GM21786 (cell line): ENCODE results near the gene TBRG4.

Experiments
- ATAC-seq: cut with Tn5 transposase; IDR thresholded peaks from one replicate; pipeline ENCODE4 v1.9.1; 2021; ENCODE audit not compliant: unreplicated experiment

TBRG4 gene

DNA sequence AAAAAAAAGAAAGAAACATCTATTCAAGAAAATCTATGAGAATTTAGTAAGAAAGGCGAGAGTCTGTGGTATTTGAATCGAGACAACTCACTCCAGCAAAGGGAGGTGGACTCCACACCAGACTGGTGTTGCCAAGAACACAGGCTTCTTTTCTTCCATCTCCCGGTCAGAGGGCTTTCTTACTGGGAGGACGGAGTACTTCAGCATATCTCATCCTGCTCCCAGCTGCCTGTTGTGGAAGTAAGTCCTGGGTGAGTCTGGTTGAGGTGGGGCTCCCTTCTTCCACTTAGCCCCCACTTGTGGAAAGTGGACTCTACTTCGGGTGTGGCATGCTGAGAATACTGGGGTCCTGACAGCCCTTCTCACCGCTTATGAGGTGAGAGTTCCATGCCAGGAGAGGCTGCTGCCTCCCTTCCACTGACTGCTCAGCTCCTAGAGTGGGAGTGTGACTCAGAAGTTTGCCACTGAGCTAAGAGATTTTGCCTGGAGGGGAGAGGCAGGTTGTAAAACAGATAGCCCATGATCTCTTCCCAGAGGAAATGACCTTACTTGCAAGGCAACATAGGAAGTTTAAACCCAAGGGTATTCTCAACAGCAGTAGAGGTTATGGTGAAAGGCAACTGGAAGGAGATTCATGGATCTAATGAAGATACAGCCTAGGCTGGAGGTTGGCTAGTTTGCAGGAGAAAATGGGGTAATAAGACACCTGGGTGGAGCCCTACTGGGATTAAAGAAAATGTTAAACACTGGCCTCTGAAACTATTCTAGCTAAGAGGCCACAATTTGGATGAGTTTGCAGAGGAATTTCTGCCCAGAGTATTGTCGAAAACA, 19.2 kb downstream of the TBRG4 start:
- no peak for ATAC-seq

DNA sequence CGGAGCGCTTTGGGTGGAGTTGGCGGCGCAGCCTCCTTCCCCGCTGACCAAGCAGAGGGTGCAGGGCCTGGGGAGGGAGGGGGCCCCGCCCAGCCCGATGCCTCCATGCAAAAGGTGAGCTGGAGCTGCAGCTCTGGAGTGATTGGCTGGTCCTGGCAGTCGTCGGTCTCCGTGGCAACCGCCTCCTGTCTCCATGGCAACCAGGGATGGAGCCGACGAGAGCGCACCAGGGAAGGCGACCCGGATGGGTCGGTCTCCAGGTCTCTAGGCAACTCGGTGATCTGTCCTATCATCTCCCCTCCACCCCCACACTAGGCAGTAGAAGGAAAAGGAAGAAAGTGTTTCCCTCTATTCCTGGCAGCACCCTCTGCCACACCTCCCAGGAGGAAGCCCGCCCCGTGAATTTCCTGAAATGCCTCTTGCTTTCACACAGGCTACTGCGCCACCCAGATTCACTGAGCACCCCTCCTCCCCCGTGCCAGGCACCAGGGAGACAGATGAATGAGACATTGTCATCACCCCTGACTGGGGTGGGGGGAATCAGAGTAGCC, 22.1 kb downstream of the TBRG4 start:
- ATAC-seq, result no peak

DNA sequence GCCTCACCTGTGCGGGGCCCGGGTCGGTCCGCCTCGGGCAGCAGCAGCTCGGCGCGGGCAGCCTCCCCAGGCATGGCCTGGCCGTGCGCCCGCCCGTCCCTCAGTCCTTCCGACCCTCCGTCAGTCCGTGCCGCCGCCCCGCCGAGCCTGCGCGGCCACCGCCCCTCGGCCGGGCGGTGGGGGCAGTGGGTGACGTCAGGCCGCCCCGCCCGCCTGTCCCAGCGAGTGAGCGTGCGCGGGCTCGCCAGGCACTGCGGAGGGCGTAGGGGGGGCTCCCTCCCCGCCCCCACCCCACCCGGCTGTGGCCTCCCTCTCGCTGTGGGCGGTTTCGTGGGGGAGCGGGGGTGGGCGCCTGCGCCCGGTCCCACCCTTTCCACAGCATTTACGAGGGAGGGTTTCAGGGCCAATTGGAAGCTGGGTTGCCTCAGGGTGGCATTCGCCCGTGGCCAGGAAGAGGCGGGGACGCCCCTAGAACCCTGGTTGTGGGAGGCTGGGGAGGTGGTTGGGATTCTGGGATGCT, 22.6 kb downstream of the TBRG4 start, which contains the start of gene NACAD:
Gene NACAD (minus strand): TSS at position 149 of the 520 bp plus-strand sequence. CDS start 75 bp downstream, at position 74.
- no peak for ATAC-seq

DNA sequence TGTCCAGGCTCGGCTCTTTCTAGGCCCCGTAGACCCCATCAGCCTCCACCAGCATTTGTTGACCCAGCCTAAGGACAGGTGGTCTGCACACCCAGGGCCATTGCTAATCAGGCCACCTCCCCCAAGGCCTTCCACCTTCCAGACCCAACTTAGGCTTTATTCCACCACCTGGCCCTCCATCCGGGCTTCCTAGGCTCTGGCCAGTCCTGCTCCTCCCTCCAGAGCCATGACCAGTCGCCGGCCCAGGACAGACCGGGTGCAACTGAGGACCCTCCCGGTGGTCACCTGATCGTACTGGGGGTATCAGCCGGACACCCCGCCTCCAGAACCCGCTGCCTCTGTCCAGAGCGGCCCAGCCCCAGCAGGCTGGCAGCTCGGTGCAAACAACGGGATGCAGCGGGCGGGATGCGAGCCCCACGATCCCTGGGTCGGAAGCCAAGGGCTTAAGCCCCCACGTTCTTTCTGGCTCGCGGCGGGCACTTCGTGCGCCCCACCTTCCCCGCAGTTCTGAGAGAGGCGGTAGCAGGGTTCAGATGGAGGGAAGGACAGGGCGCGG, 23.3 kb downstream of the TBRG4 start:
- no peak for ATAC-seq

DNA sequence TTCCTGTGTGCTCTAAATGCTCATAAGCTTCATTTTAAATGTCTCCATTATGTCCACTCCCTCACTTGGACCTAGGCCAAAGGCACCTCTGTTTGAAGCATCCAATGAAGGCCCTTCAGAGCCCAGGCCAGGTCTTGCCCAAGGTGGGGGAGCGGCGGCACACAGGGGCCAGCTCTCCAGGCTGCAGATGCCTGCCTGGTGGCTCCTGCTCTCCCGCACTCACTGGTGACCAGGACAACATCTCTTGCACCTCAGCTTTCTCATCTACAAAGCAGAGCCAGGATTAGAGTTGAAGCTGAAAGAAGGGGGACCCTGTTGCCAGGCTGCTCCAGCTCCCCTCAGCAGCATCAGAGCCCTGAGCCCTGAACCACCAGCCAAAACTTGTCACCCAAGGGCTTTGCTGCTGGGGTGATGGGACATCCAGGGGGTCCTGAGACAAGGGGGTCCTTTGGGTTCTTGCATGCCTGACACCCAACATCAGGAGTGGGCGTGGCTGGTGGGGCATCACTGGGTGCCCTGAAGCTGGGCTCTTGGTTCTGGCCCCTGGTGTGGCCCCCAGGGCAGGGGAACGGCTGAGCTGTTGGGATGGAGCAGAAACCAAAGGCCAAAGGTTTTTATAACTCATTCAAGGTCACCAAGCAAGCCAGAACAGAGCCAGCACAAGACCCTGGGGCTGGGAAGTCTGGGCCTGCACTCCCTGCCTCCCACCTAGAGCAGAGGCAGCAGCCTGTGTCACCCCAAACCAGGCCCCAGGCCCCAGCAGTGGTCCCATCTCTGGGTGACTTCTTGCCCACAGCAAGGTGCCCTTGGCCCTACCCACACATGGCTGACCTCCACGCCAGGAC, 24.0 kb downstream of the TBRG4 start:
- ATAC-seq, result no peak

DNA sequence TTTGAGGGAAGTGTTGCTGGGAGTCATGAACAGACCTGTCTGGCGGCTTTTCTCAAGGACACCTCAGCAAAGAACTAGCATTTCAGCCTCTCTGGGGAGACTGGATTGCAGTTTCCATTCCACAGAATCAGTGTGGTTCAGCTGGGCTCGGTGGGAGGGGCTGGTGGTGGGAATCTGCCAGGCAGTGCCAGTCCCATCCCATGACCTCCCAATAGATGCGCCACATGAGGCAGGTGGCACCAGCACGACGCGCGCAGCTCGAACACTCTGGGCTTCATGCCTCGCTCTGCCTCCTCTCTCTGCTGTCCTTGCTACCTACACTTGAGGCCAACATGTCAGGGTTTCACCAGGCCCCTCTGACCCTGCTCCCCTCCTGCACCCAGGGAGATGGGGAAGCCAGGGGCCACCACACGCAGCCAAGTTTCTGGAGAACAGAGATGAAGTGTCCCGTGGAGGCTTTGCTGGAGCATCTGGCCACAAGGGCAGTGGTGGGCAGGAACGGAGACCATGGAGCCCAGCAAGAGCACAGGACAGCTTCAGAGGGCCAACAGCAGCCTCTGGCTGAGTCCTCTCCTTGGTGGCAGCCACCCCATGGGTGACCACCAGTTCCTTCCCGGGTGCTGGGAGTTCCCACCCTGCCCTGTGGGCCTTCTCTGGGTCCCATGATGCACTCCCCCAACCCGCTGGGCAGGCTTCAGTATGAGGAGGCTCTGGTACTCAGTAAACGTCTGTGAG, 25.0 kb downstream of the TBRG4 start:
- no peak for ATAC-seq

DNA sequence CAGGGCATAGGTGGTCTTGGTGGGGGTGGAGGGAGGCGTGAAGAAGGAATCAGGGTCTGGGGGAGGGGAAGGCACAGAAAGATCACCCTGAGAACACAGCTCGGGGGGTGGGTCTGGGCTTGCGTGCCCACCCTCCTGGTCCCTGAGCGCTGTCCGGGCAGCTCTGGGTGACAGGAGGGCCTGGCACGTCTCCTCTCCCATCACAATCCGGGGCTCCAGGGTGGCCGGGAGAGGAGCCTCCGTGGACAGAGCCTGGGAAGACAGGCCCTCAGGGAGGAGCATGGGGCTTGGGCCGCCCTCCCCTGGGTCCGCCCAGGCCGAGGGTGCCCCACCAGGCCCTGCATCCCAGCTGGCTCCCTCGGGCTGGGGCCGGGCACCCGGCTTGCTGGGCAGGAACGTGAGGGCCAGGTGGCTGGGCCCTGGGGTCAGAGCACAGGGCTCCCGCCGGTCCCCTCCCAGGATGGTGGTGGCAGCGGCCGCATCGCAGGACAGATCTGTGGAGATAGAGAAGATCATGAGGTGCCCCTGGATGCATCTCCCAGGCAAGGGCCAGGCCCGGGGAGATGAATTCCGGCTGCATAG, 25.8 kb downstream of the TBRG4 start:
- no peak for ATAC-seq

DNA sequence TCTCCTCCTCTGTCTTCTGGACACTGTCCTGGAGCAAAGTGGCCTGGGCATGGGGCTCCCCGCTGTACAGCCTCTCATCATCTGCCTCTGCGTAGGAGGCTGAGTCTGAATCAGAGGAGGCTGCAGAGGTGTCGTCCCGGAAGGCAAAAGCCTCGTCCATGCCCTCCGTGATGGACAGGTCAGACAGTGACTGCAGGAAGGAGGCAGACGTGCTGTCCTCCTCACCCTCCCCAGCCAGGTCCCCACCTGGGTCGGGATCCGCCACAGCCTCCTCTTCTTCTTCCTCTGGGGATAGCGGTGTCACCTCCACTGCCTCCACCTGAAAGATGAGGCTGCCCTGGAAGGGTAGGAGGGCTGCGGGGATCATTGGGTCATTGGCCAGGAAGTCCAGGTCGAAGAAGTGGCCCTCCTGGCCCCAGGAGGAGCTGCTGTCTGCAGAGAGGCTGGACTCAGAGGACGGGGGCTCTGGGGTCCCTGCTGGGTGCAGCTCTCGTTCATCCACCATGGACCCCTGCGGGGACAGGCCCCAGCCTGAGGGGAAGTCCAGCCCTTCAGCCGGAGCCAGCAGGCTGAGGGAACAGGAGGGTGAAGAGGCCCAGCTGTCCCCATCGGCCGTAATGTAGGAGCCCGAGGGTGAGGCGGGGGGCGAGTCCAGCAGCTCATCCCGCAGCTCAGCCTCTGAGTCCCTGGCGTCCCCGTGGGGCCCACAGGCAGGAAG, 26.4 kb downstream of the TBRG4 start:
- no peak for ATAC-seq

DNA sequence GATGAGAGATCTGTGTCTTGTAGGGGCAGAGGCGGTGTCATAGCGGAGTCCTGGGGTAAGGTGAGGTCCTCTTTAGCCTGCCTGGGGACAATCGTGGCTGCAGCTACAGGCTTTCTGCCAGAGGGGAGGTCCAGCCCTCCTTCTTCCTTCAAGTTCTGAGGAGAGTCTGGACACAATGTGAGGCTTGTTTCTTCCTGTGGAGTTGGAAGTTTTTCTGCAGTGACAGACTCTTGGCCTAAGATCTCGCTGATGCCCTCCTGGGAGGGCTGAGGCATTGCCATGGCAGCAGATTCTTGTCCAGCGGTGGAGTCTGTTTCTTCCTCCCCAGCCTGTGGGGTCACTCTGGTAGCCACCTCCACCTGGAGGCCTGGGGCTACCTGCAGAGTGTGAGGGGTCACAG, 27.2 kb downstream of the TBRG4 start:
- no peak for ATAC-seq

DNA sequence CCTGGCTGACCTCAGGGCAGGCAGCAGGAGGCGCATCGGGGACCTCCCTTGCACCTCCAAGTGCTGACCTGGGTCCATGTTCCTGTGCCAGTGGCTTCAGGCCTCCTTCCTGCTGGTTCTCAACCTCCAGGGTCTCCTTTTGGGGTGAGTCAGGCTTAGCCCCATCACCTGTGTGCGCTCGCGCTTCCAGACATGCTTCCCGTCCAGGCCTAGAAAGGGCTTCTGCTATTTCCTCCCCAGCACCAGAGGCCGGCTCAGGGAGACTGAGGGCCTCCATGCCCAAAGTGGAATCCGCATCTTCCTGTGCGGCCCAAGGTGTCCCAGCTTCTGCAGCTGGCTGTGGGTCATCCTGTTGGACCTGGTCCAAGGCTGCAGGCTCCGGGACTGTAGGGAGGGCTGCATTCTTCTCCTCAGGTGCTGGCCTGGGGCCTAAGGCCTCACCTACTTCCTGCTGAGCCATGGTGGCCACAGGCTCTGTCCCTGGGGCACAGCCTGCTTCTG, 28.6 kb downstream of the TBRG4 start:
- no peak for ATAC-seq

DNA sequence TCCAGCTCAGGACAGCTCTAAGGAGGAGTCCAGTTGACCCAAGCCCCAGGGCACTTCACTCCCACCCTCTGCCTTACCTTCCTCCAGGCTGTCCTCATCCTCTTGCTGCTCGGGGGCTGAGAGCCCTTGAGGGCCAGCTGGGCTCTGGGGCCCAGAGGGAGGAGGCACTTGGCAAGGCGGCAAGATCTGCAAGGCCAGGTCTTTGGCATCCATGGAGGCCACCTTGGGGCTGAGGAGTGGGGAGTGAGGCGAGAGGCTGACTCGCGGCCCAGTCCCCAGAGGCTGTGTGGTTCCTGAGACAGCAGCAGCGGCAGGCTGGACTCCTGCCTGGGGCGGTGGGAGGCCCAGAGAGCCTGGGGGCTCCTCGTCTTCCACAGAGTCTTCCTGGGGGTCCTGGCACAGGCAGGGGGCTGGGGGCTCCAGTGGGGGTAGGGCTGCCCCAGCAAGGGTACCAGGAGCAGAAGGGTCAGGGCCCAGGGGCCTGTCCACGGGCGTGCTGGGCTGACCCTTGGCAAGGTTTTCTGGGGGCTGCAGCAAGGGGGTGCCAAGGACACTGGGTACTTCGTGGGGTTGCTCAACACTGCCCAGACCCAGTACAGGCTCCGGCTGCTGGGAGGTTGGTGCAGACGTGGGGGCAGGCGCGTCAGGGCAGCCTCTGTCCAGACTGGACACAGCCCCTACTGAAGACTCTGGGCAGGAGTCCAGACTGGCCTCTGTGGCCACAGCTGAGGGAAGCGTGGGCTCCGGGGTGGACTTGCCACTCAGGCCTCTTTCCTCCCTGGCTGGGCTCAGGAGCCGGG, 29.3 kb downstream of the TBRG4 start:
- no peak for ATAC-seq

DNA sequence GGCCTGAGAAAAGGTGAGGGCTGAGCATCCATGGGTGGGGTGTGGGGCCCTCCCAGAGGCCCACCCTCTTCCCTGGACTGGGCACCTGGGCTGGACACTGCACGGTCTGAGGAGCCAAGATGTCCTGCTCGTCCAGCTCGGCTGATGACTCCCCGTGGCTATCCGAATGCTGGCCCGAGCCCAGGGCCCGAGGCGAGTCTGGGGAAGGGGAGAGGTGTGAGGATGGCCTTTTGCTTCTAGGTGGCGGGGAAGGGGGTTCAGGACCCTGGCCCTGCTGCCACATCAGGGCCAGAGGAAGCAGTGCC, 29.9 kb downstream of the TBRG4 start:
- ATAC-seq, result no peak

DNA sequence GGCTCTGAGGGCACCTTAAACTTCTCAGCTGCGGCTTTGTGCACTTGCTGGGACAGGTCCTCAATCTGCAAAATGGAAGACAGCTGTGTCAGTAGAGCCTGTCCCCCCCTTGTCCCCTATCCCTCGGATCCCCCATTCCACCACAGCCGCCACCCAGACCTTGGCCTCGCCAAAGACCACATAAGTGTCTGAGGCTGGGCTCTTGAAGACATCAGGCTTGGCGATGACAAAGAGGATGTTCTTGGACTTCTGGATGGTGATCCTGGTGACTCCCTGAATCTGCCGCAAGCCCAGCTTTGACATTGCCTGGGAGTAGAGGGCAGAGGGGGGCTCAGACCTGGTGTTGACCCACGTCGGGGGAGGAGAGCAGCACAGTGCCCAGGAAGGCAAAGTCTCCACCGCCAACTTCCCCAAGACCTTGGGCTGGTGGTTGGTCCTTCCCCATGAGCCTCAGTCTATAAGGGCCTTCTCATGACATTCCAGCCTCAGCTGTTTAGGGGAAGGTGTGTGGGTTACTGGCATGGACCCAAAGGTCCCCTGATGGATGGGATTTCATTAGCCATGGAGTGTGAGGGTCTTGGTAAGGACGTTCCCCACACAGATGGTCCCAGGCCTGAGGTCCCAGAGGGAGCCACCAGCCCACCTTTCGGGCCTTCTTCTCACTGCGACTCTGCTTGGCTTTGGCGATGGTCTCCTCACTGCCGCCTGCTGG, 30.4 kb downstream of the TBRG4 start:
- ATAC-seq, result no peak

DNA sequence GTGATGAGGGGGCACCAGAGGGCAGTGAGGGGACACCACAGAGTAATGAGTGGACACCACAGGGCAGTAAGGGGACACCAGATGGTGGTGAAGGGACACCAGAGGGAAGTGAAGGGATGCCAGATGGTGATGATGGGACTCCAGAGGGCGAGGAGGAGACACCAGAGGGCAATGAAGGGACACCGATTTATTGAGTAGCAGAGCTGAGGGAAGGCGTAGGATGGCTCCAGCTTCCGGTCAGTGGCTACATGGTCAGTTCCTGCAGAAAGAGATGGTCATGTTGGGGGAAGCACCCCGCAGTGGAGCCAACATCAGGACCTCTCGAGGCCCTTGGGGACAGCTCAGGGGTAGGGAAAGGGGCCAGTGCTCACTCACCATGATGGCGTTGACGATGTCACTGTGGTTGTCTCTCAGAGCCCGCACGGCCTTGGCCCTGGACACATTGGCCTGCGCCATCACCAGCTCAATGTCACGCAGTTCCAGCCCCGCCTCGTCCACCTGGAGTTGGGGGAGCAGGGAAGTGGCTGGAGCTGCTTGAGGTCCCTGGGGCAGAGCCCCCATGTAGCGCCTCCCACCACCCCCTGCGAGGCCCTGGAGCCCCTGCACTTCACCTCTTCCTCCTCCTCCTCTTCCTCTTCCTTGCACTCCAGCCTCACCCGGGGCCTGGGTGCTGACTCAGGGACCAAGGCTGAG, 31.1 kb downstream of the TBRG4 start:
- ATAC-seq, result no peak

DNA sequence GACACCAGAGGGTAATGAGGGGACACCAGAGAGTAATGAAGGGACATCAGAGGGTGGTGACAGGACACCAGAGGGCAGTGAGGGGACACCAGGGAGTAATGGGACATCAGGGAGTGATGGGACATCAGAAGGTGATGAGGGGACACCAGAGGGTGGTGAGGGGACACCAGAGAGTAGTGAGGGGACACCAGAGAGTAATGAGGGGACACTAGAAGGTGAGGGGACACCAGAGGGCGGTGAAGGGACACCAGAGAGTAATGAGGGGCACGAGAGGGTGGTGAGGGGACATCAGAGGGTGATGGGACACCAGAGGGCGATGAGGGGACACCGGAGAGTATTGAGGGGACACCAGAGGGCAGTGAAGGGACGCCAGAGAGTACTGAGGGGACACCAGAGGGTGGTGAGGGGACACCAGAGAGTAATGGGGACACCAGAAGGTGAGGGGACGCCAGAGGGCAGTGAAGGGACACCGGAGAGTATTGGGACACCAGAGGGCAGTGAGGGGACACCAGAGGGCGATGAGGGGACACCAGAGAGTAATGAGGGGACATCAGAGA, 33.3 kb downstream of the TBRG4 start:
- no peak for ATAC-seq

DNA sequence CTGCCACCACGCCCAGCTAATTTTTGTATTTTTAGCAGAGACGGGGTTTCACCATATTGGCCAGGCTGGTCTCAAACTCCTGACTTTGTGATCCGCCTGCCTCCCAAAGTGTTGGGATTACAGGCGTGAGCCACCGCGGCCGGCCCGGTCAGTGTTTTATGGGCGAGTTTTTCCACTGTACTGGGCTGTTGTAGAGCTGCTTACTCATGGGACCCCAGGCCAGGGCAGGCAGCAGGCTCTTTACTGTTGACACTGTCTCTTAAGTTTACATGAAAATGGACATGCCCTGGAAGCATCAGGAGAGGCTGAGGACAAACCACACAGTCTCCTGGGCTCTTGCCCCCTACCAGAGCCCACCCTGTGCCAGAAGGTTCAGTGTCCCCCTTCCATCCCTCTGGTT, 33.9 kb downstream of the TBRG4 start:
- ATAC-seq, result no peak

DNA sequence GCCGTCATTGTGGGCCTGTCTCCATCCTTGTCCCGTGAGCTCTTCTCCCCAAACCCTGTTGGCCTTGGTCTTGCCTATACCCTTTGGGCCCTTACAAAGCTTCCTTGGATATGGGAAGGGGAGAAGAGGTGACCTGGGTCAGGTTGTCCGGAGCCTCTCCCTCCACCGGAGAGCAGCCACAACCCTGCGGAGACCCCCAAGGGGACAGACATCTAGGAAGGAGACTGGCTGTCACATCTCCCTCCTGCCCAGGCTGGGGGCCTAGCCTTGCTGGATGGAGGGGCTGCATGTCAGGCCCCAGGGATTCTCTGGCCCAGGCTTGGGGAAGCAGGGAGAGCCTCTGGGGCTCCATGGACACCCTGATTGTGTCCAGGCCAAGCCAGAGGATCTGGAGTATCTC, 34.6 kb downstream of the TBRG4 start:
- ATAC-seq, result no peak
